CD1c-positive myeloid dendritic cell (primary cell): ENCODE data around the gene MAF.
A peak's percentile ranks its signal among the peaks of the same experiment; 100 is the strongest.

Source experiments
- DNase-seq: peaks from one replicate; pipeline ENCODE4 v3.0.0-alpha.2; 2016; ENCODE audit errors: extremely low spot score

MAF gene

GRCh38 chr16:79612207-79612606 lies 11.7 kb upstream of the MAF start:
- DNase-seq: no peak

GRCh38 chr16:79610771-79611170 lies 10.2 kb upstream of the MAF start:
- DNase-seq: no peak

- peak; percentile 41 for DNase-seq
Measured at GRCh38 chr16:79609861-79610260, 9.3 kb upstream of the MAF start.

GRCh38 chr16:79608976-79609375 lies 8.4 kb upstream of the MAF start:
- no peak for DNase-seq

GRCh38 chr16:79607587-79607986 lies 7.0 kb upstream of the MAF start:
- no peak for DNase-seq

GRCh38 chr16:79605999-79606398 lies 5.5 kb upstream of the MAF start:
- peak; percentile 62 for DNase-seq

- DNase-seq: no peak
Measured at GRCh38 chr16:79603055-79603454, 2.5 kb upstream of the MAF start.

- DNase-seq: no peak
Measured at GRCh38 chr16:79602628-79603014, 2.1 kb upstream of the MAF start.

GRCh38 chr16:79601931-79602627 lies 1.5 kb upstream of the MAF start:
- DNase-seq: peak; percentile 89

GRCh38 chr16:79601092-79601930 lies 774 bp upstream of the MAF start:
- DNase-seq: peak; percentile 66

GRCh38 chr16:79599837-79600637 lies 500 bp downstream of the MAF start:
- peak; percentile 78 for DNase-seq

- no peak for DNase-seq
Measured at GRCh38 chr16:79599256-79599836, 1.2 kb downstream of the MAF start.

GRCh38 chr16:79598348-79599181 lies 2.0 kb downstream of the MAF start:
- peak; percentile 71 for DNase-seq

- no peak for DNase-seq
Measured at GRCh38 chr16:79598063-79598347, 2.5 kb downstream of the MAF start.

GRCh38 chr16:79597277-79598062 lies 3.1 kb downstream of the MAF start:
- DNase-seq: no peak

GRCh38 chr16:79595931-79596450 lies 4.5 kb downstream of the MAF start:
- no peak for DNase-seq

- DNase-seq: no peak
Measured at GRCh38 chr16:79595231-79595641, 5.3 kb downstream of the MAF start.

- DNase-seq: no peak
Measured at GRCh38 chr16:79593754-79594153, 6.8 kb downstream of the MAF start.

GRCh38 chr16:79593074-79593531 lies 7.4 kb downstream of the MAF start:
- peak; percentile 51 for DNase-seq

- no peak for DNase-seq
Measured at GRCh38 chr16:79592186-79592585, 8.4 kb downstream of the MAF start.
